Measurements from ENCODE around the gene ZNF576. TPM values are rescaled to one million over a fixed set of nuclear protein-coding genes. Genes with fewer than 3 reads are reported as not detected.
A peak's percentile ranks its signal among the peaks of the same experiment; 100 is the strongest.

ZNF576 gene
- total and polyA plus RNA-seq, 2 of the 13 experiments (the other 11 are each of a cell fraction or from before 2014, with no cell fraction given), result 7.2 to 9.6 TPM

- in situ Hi-C loops (cut with HindIII; ENCODE audit: extremely low pct_ligation_motif_present, low pct_unique_long_range_greater_than_20kb) (no loop called here), intact Hi-C loops (cut with micrococcal nuclease; ENCODE audit: unreplicated experiment) (no loop called here)
- no peak overlapping the region for H3K27ac ChIP-seq (ENCODE audit: extremely low read length, insufficient read depth, low read length)
- POLR2A ChIA-PET, result no interaction called here
- ATAC-seq, result no peak
- CTCF ChIA-PET (ENCODE audit: low intra/inter-chr PET ratio, low total read pairs), result no interaction called here
- no peak overlapping the region for H3K4me3 ChIP-seq (replicated peaks in 1 of 3; ENCODE audit: insufficient read depth in 1 of 3, low read depth in 2 of 3, low read length in 3 of 3)
- no peak overlapping the region for H3K9ac ChIP-seq (ENCODE audit: insufficient read depth, low read depth, low read length)
- no peak overlapping the region for H3K4me2 ChIP-seq (ENCODE audit: low read depth, low read length)
- DNase-seq (ENCODE audit: low spot score), result no peak
- peaks cover 27% of the 10 kb centered on the region for H3K4me1 ChIP-seq (ENCODE audit: insufficient read depth, low read length)
- FAIRE-seq, result no peak
- BruUV-seq (replicated peaks), result no TSS peak
- no peaks in the 10 kb centered on the region for H3K36me3 ChIP-seq (replicated peaks in 1 of 2; ENCODE audit: control insufficient read depth in 1 of 2, insufficient read depth in 2 of 2, low read length in 2 of 2)
- no peaks in the 10 kb centered on the region for H3K79me2 ChIP-seq (ENCODE audit: insufficient read depth, low read length)
- no peaks in the 10 kb centered on the region for H3K27me3 ChIP-seq (ENCODE audit: control insufficient read depth in 1 of 2, insufficient read depth in 2 of 2, low read length in 2 of 2)
- no peaks in the 10 kb centered on the region for H4K20me1 ChIP-seq (ENCODE audit: insufficient read depth, low read length)
- TF ChIP-seq TRAFD1 (CRISPR knock-in tag; IDR thresholded peaks at IDR 0.05; ENCODE audit: borderline replicate concordance), result no peak
- TF ChIP-seq MBD4 (IDR thresholded peaks at IDR 0.05; ENCODE audit: borderline replicate concordance, low read length), result no peak
- TF ChIP-seq DR1 (CRISPR knock-in tag; IDR thresholded peaks at IDR 0.05), result no peak
- TF ChIP-seq ZNF839 (CRISPR knock-in tag; IDR thresholded peaks at IDR 0.05; ENCODE audit: borderline replicate concordance), result no peak
- TF ChIP-seq MAFK (conservative IDR thresholded peaks at IDR 0.05 in 1 of 2, IDR thresholded peaks at IDR 0.05 in 1 of 2; ENCODE audit: low read length in 2 of 2), result peak; percentile 97 to 99
- TF ChIP-seq TOE1 (CRISPR knock-in tag; IDR thresholded peaks at IDR 0.05), result no peak
- TF ChIP-seq ZNF225 (CRISPR knock-in tag; IDR thresholded peaks at IDR 0.05), result no peak
- TF ChIP-seq RFX5 (IDR thresholded peaks at IDR 0.05; ENCODE audit: low read depth, low read length), result no peak
- TF ChIP-seq ZNF580 (CRISPR knock-in tag; IDR thresholded peaks at IDR 0.05; ENCODE audit: borderline replicate concordance, low read depth), result no peak
- TF ChIP-seq GLI4 (CRISPR knock-in tag; IDR thresholded peaks at IDR 0.05; ENCODE audit: borderline replicate concordance), result no peak
- TF ChIP-seq ZNF333 (CRISPR knock-in tag; IDR thresholded peaks at IDR 0.05; ENCODE audit: borderline replicate concordance), result no peak
- TF ChIP-seq MAFF (IDR thresholded peaks at IDR 0.05; ENCODE audit: low read depth, low read length), result peak; percentile 98
- no peak for TF ChIP-seq MLLT10 (CRISPR knock-in tag; IDR thresholded peaks at IDR 0.05)
- no peak for TF ChIP-seq GLMP (CRISPR knock-in tag; IDR thresholded peaks at IDR 0.05; ENCODE audit: borderline replicate concordance)
- no peak for TF ChIP-seq MYC (CRISPR knock-in tag; IDR thresholded peaks at IDR 0.05; ENCODE audit: borderline replicate concordance)
- TF ChIP-seq ZNF883 (CRISPR knock-in tag; IDR thresholded peaks at IDR 0.05; ENCODE audit: not compliant biosample characterization), result no peak
- no peak for TF ChIP-seq POLR2A (IDR thresholded peaks at IDR 0.05; ENCODE audit: insufficient read depth in 1 of 2, low read depth in 2 of 2, low read length in 2 of 2)
- TF ChIP-seq PATZ1 (CRISPR knock-in tag; IDR thresholded peaks at IDR 0.05), result no peak
- H3K9me3 ChIP-seq (ENCODE audit: low read length), result no peaks in the 10 kb centered on the region
- H2AFZ ChIP-seq (ENCODE audit: low read length), result no peak overlapping the region
- 26% methylated on average over 4 of the region's 4 CpGs for WGBS (ENCODE audit: low lambda C conversion rate)
These were observed 46.1 kb downstream of the ZNF576 start for GRCh38 chr19:43642531-43642930.
